Natural killer cell (primary cell): ENCODE results near the gene ROBO1. TPM values are rescaled to one million over a fixed set of nuclear protein-coding genes. Genes with fewer than 3 reads are reported as not detected.

Source experiments
- ATAC-seq, 3 donors: fragments of 150-1000 bp in 2 of 3; fragments of 200-7000 bp in 1 of 3; cut with Tn5 transposase; 1 replicate in 1 of 3; 2 replicates in 2 of 3; pipeline ENCODE4 v1.10.0; 2021; ENCODE audit warnings: mild to moderate bottlenecking in 2 of 3, moderate library complexity in 2 of 3
- DNase-seq, 2 donors: peaks; one replicate each; pipeline versions ENCODE4 v3.0.0 to v3.0.0-alpha.2; 2013 to 2021; ENCODE audit warnings: mixed read lengths in 1 of 2
- H3K27ac ChIP-seq: one replicate; pipeline ENCODE4 v1.5.1; 2013; ENCODE audit warnings: mild to moderate bottlenecking, low read length
- H3K27me3 ChIP-seq: one replicate; pipeline ENCODE4 v1.6.1; 2013; ENCODE audit warnings: low read length; ENCODE audit not compliant: control insufficient read depth, insufficient read depth
- H3K36me3 ChIP-seq: one replicate; pipeline ENCODE4 v1.6.1; 2013; ENCODE audit warnings: low read length; ENCODE audit not compliant: control insufficient read depth, insufficient read depth
- H3K4me1 ChIP-seq: one replicate; pipeline ENCODE4 v1.6.1; 2013; ENCODE audit warnings: low read length; ENCODE audit not compliant: control insufficient read depth, insufficient read depth
- H3K4me3 ChIP-seq: one replicate; pipeline ENCODE4 v1.5.1; 2013; ENCODE audit warnings: low read length
- H3K9me3 ChIP-seq: one replicate; pipeline ENCODE4 v1.6.1; 2013; ENCODE audit warnings: low read length; ENCODE audit not compliant: control insufficient read depth, insufficient read depth
- H3K27ac Mint-ChIP-seq, 2 donors: one replicate each; pipeline ENCODE4 v1.8.0; 2022; ENCODE audit warnings: mild to moderate bottlenecking in 2 of 2, mixed read lengths in 2 of 2, moderate library complexity in 1 of 2
- H3K27me3 Mint-ChIP-seq, 2 donors: one replicate each; pipeline ENCODE4 v1.8.0; 2022; ENCODE audit warnings: low read depth in 2 of 2, mixed read lengths in 2 of 2
- H3K36me3 Mint-ChIP-seq: one replicate; pipeline ENCODE4 v1.8.0; 2022; ENCODE audit warnings: mixed read lengths
- H3K4me1 Mint-ChIP-seq, 2 donors: one replicate each; pipeline ENCODE4 v1.8.0; 2022; ENCODE audit warnings: mixed read lengths in 2 of 2
- H3K4me3 Mint-ChIP-seq: one replicate; pipeline ENCODE4 v1.8.0; 2022; ENCODE audit warnings: mild to moderate bottlenecking, moderate library complexity, mixed read lengths
- H3K9me3 Mint-ChIP-seq, 2 donors: one replicate each; pipeline ENCODE4 v1.8.0; 2022; ENCODE audit warnings: mixed read lengths in 2 of 2
- WGBS: methylation state at CpG from one replicate; pipeline ENCODE4 v1.1.7; 2013; ENCODE audit warnings: missing lambda C conversion rate; ENCODE audit not compliant: insufficient coverage; 5-methylcytosine and 5-hydroxymethylcytosine counted together
- intact Hi-C: fragments of 100-400 bp; cut with micrococcal nuclease; formaldehyde crosslinking; loops from one replicate; pipeline ENCODE4 v1.14.2; 2022
- total RNA-seq, 4 donors: library from RNA; stranded (reverse); fragments of 120-200 nt in 1 of 4; gene quantifications; one replicate each; pipeline versions ENCODE4 v1.2.3 to v1.2.4, GENCODE V29; 2013 to 2022
- TF ChIP-seq, protein P1 (sequence below): fragments of 200-600 bp; IDR thresholded peaks from one replicate; pipeline ENCODE4 v1.8.0; 2022; ENCODE audit warnings: antibody characterized with exemption

Gene ROBO1
- total RNA-seq, 3 donors from 2014 or later (not counting 1 experiment from before 2014, with no cell fraction given) = 0.07 TPM; not detected in 2

DNA sequence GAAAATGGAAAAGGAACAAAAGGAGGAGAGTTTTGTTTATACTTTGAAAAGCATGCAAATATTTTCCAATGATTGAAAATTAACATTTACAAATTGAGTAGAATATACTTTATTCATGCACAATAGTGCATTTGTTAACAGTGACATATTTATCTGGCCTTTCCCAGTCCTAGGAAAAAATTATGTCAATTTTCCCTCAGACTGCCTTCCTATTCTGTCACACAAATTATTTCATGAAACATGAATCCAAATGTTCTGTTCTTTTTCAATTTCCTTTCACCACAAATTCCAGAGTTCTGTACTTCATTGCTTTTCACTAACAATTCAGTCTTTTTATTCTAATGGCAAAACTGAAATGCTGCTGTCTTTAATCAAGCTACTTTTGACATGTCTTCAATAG lies 945.1 kb downstream of the ROBO1 start:
- H3K36me3 ChIP-seq = no peaks in the 10 kb centered on the region
- Mint-ChIP-seq H3K27ac (no peak overlapping the region), H3K4me3 (no peak overlapping the region), H3K4me1 (no peaks in the 10 kb centered on the region), H3K36me3 (peaks cover 14% of the 10 kb centered on the region), H3K9me3 (peaks cover 9 to 14% of the 10 kb centered on the region in 2 donors), H3K27me3 (no peaks in the 10 kb centered on the region)
- H3K27ac ChIP-seq = no peak overlapping the region
- H3K4me3 ChIP-seq = no peak overlapping the region
- ATAC-seq = no peak
- no peaks in the 10 kb centered on the region for H3K9me3 ChIP-seq
- no peak for DNase-seq
- TF ChIP-seq, protein P1, sequence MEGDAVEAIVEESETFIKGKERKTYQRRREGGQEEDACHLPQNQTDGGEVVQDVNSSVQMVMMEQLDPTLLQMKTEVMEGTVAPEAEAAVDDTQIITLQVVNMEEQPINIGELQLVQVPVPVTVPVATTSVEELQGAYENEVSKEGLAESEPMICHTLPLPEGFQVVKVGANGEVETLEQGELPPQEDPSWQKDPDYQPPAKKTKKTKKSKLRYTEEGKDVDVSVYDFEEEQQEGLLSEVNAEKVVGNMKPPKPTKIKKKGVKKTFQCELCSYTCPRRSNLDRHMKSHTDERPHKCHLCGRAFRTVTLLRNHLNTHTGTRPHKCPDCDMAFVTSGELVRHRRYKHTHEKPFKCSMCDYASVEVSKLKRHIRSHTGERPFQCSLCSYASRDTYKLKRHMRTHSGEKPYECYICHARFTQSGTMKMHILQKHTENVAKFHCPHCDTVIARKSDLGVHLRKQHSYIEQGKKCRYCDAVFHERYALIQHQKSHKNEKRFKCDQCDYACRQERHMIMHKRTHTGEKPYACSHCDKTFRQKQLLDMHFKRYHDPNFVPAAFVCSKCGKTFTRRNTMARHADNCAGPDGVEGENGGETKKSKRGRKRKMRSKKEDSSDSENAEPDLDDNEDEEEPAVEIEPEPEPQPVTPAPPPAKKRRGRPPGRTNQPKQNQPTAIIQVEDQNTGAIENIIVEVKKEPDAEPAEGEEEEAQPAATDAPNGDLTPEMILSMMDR = no peak
- no peaks in the 10 kb centered on the region for H3K4me1 ChIP-seq
- H3K27me3 ChIP-seq = no peaks in the 10 kb centered on the region
- intact Hi-C loops = no loop called here

DNA sequence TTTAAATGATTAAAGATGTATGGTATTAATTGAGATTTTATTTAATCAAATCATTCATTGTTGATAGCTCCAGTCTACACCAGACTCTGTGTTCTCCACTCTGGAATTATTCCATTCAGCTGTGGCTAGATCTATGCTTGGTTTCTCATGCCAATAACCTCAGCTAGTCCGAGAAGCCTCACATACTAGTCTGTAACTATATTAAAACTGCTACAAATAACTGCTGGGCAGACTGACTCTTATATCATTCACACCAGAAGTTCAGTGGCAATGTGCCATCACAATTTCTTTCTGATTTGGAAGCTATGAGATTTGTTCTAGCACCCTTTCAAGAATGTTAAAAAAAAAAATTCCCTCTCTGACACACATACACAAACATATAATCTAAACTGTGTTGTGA lies 947.3 kb downstream of the ROBO1 start:
- Histone ChIP-seq H3K27ac (no peak overlapping the region), H3K4me3 (no peak overlapping the region), H3K27me3 (no peaks in the 10 kb centered on the region), H3K9me3 (no peaks in the 10 kb centered on the region), H3K36me3 (no peaks in the 10 kb centered on the region), H3K4me1 (no peaks in the 10 kb centered on the region)
- no peaks in the 10 kb centered on the region for H3K27me3 Mint-ChIP-seq
- TF ChIP-seq, protein P1 = no peak
- WGBS = 47% methylated on average over 1 of the region's 1 CpG
- DNase-seq = no peak
- no peak overlapping the region for H3K27ac Mint-ChIP-seq
- H3K36me3 Mint-ChIP-seq = peaks cover 8% of the 10 kb centered on the region
- no peak for ATAC-seq
- no peaks in the 10 kb centered on the region for H3K4me1 Mint-ChIP-seq
- intact Hi-C loops = no loop called here
- no peak overlapping the region for H3K4me3 Mint-ChIP-seq
- H3K9me3 Mint-ChIP-seq = peaks cover 14% of the 10 kb centered on the region in 2 donors

DNA sequence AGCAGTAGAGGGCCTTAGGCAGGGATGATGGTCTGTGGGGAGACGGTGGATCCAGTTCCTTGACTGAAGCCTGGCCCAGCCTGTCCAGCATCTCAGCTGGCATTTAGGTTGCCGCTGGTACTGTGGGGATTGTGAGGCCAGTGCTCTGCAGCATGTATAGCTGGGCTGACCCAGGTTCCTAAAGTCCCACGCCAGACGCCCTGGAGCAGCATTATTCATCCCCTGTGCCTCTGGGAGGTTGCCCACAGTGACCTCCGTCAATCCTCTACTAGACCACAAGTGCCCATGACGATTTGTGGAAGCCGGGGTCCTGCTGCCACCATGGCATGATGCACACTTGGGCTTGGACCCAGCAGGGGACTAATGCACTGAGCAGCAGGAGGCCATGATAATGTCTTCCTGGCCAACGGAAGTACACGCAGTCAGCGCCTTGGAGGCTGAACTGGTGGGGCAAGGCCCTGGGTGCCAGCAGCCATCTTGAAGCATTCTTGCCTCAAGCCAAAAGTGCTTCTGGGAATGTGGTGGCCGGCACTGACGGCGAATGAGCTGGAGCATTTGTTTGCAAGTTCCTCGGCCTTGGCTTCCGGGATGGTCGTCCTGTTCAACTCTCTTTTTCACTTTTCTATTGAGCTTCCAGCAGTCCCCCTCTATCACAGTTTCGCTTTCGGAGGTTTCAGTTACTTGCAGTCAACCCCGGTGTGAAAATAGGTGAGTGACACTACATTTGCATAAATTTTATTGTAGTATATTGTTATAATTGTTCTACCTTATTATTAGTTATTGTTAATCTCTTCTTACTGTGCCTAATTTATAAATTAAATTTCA lies 949.4 kb downstream of the ROBO1 start:
- Histone ChIP-seq H3K4me3 (no peak overlapping the region), H3K27ac (no peak overlapping the region), H3K4me1 (no peaks in the 10 kb centered on the region), H3K36me3 (no peaks in the 10 kb centered on the region), H3K27me3 (no peaks in the 10 kb centered on the region), H3K9me3 (no peaks in the 10 kb centered on the region)
- 94% methylated on average over 16 of the region's 19 CpGs for WGBS
- intact Hi-C loops = no loop called here
- ATAC-seq (no peak), DNase-seq (no peak)
- TF ChIP-seq, protein P1 = no peak
- Mint-ChIP-seq H3K9me3 (peaks cover 11 to 14% of the 10 kb centered on the region in 2 donors), H3K4me1 (no peaks in the 10 kb centered on the region), H3K36me3 (peaks cover 8% of the 10 kb centered on the region), H3K27ac (no peak overlapping the region), H3K27me3 (no peaks in the 10 kb centered on the region), H3K4me3 (no peak overlapping the region)
